Thyroid gland (tissue), 4 donors: ENCODE results near the gene YJEFN3. TPM values are rescaled to one million over a fixed set of nuclear protein-coding genes. Genes with fewer than 3 reads are reported as not detected.
A peak's percentile ranks its signal among the peaks of the same experiment; 100 is the strongest.

Source experiments
- DNase-seq, 2 donors: peaks; one replicate each; pipeline ENCODE4 v3.0.0-alpha.2; 2019
- H3K27ac ChIP-seq, 3 donors: fragments of 200-600 bp; sonication (generic); 1 replicate in 2 of 3; 2 replicates in 1 of 3; pipeline ENCODE4 v1.5.1; 2016 to 2019; ENCODE audit warnings: mild to moderate bottlenecking in 1 of 3, moderate library complexity in 1 of 3
- H3K27me3 ChIP-seq: fragments of 200-600 bp; sonication (generic); one replicate; pipeline ENCODE4 v1.5.1; 2019
- H3K36me3 ChIP-seq, 2 donors: fragments of 200-600 bp; sonication (generic); one replicate each; pipeline ENCODE4 v1.5.1; 2016 to 2019
- H3K4me1 ChIP-seq, 2 donors: fragments of 200-600 bp; sonication (generic); one replicate each; pipeline ENCODE4 v1.5.1; 2017 to 2019
- H3K4me3 ChIP-seq, 3 donors: fragments of 200-600 bp; sonication (generic); replicated peaks in 1 of 3; 1 replicate in 2 of 3; 2 replicates in 1 of 3; pipeline ENCODE4 v1.5.1; 2016; ENCODE audit warnings: mild to moderate bottlenecking in 1 of 3
- H3K9me3 ChIP-seq: fragments of 200-600 bp; sonication (generic); one replicate; pipeline ENCODE4 v1.5.1; 2017
- POLR2A ChIP-seq, 2 donors: fragments of 450-650 bp; IDR thresholded peaks; one replicate each; pipeline ENCODE4 v1.6.1; 2017; ENCODE audit warnings: antibody characterized with exemption in 2 of 2, mild to moderate bottlenecking in 2 of 2, moderate library complexity in 1 of 2
- WGBS, 2 donors: methylation state at CpG; one replicate each; pipeline ENCODE4 v1.1.5; 2017; 5-methylcytosine and 5-hydroxymethylcytosine counted together
- intact Hi-C: fragments of 100-400 bp; cut with DNase I; formaldehyde crosslinking; loops from one replicate; pipeline ENCODE4 v1.15.1; 2023
- total RNA-seq, 4 donors: library from RNA; depleted of rRNA; stranded (reverse); fragments of >200 nt; gene quantifications; one replicate each; pipeline ENCODE4 v1.2.3, GENCODE V29; 2016
- TF ChIP-seq, protein P1 (sequence below), 6 experiments: fragments of 200-600 bp in 3 of 6; fragments of 450-650 bp in 3 of 6; sonication (generic) in 3 of 6; IDR thresholded peaks; one replicate each; pipeline ENCODE4 v1.5.1; 2016 to 2019; ENCODE audit warnings: antibody characterized with exemption in 6 of 6, mild to moderate bottlenecking in 2 of 6, inconsistent platforms in 1 of 6, moderate library complexity in 1 of 6

Gene YJEFN3
- total RNA-seq, 4 donors from 2014 or later: 1.9 to 7.2 (median 2.6) TPM; not detected in 1

DNA sequence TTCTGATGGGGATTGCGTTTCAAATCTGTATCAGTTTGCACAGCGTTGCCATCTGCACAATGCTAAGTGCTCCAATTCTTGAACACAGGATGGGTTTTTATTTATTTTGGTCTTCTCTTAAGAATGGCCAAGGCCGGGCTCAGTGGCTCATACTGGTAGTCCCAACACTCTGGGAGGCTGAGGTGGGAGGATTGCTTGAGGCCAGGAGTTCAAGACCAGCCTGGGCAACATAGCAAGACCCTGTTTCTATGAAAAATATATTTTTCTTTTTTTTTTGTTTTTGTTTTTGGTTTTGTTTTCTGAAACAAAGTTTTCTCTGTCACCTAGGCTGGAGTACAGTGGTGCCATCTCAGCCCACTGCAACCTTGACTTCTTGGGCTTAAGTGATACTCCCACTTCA, 5.5 kb upstream of the YJEFN3 start:
- intact Hi-C loops: no loop called here
- H3K27me3 ChIP-seq: no peaks in the 10 kb centered on the region
- peaks cover 7% of the 10 kb centered on the region in 2 donors for H3K36me3 ChIP-seq

DNA sequence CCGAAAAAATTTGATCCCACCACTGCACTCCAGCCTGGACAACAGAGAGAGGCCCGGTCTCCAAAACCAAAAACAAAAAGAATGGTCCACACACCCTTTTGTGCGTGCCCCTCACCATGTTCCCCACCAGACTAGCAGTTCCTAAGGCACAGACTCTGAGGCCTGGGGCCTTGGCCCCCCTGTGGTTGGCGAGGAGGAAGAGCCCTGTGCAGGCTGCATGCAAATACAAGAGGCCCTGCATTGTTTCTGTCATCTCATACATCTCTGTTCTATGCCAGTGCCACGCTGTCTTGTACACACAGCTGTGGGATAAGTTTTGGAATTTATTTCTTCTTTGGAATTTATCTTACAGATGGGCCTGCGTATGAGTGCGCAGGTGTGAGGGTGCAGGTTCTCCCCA, 4.7 kb upstream of the YJEFN3 start:
- H3K27me3 ChIP-seq: no peaks in the 10 kb centered on the region
- H3K4me1 ChIP-seq: peaks cover 20 to 23% of the 10 kb centered on the region in 2 donors
- H3K36me3 ChIP-seq: peaks cover 7% of the 10 kb centered on the region in 2 donors
- no peak for DNase-seq
- 84 to 88% methylated on average over 7 of the region's 7 CpGs for WGBS, 2 donors
- no peaks in the 10 kb centered on the region for H3K9me3 ChIP-seq
- H3K4me3 ChIP-seq: no peak overlapping the region
- H3K27ac ChIP-seq: no peak overlapping the region
- intact Hi-C loops: no loop called here
- no peak for TF ChIP-seq POLR2A (IDR thresholded peaks at IDR 0.05)

More for the DNA sequence above, 5.5 kb upstream of the YJEFN3 start:
- H3K27ac ChIP-seq: no peak overlapping the region
- H3K4me1 ChIP-seq: peaks cover 20 to 24% of the 10 kb centered on the region in 2 donors
- DNase-seq: no peak
- WGBS, 2 donors: 85 to 89% methylated on average over 3 of the region's 3 CpGs
- H3K4me3 ChIP-seq: no peak overlapping the region
- no peak for TF ChIP-seq POLR2A (IDR thresholded peaks at IDR 0.05)
- TF ChIP-seq, protein P1, sequence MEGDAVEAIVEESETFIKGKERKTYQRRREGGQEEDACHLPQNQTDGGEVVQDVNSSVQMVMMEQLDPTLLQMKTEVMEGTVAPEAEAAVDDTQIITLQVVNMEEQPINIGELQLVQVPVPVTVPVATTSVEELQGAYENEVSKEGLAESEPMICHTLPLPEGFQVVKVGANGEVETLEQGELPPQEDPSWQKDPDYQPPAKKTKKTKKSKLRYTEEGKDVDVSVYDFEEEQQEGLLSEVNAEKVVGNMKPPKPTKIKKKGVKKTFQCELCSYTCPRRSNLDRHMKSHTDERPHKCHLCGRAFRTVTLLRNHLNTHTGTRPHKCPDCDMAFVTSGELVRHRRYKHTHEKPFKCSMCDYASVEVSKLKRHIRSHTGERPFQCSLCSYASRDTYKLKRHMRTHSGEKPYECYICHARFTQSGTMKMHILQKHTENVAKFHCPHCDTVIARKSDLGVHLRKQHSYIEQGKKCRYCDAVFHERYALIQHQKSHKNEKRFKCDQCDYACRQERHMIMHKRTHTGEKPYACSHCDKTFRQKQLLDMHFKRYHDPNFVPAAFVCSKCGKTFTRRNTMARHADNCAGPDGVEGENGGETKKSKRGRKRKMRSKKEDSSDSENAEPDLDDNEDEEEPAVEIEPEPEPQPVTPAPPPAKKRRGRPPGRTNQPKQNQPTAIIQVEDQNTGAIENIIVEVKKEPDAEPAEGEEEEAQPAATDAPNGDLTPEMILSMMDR (IDR thresholded peaks at IDR 0.05): no peak
- no peaks in the 10 kb centered on the region for H3K9me3 ChIP-seq

DNA sequence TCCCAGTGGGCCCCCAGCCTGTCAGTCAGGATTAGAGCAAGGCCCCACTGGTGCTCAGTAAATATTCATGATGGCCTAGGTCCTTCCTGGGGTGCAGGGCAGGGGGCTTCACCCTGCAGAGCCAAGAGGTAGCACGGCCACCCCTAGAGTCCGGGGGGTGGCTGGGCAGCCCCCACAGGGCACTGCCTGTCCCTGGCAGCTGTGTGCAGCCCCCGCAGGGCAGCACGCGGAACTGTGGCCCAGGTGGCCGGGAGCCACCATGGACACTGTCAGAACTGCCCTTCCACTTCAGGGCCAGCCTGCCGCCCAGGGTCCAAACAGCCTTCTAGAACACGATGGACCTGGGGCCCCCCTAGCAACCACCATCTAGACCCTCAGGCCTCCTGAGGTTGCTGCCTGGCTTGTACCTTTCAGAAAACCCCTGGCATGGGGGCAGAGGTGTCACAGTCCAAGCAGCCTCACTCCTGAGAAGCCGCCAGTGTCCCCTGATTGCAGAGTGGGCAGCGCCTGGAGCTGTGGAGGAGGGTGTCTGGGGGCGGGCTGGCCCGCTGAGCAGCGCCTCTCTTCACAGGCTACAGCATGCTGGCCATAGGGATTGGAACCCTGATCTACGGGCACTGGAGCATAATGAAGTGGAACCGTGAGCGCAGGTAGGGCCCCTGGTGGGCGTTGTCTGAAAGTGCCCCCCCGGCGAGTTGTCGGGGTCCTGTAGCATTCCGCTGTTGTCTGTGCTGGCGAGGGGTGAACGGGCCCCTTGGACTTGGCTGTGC, 2.9 kb upstream of the YJEFN3 start:
- TF ChIP-seq POLR2A (IDR thresholded peaks at IDR 0.05): no peak
- TF ChIP-seq, protein P1 (IDR thresholded peaks at IDR 0.05): no peak
- peak overlapping the region; percentile 63 to 83 (median 75) for H3K27ac ChIP-seq
- H3K27me3 ChIP-seq: no peaks in the 10 kb centered on the region
- H3K4me1 ChIP-seq: peaks cover 20 to 23% of the 10 kb centered on the region in 2 donors
- intact Hi-C loops: no loop called here
- 56 to 62% methylated on average over 8 to 10 of the region's 23 CpGs for WGBS, 2 donors
- no peaks in the 10 kb centered on the region for H3K9me3 ChIP-seq
- peaks cover 7% of the 10 kb centered on the region in 2 donors for H3K36me3 ChIP-seq
- DNase-seq: peak; percentile 63 to 64
- no peak overlapping the region for H3K4me3 ChIP-seq

DNA sequence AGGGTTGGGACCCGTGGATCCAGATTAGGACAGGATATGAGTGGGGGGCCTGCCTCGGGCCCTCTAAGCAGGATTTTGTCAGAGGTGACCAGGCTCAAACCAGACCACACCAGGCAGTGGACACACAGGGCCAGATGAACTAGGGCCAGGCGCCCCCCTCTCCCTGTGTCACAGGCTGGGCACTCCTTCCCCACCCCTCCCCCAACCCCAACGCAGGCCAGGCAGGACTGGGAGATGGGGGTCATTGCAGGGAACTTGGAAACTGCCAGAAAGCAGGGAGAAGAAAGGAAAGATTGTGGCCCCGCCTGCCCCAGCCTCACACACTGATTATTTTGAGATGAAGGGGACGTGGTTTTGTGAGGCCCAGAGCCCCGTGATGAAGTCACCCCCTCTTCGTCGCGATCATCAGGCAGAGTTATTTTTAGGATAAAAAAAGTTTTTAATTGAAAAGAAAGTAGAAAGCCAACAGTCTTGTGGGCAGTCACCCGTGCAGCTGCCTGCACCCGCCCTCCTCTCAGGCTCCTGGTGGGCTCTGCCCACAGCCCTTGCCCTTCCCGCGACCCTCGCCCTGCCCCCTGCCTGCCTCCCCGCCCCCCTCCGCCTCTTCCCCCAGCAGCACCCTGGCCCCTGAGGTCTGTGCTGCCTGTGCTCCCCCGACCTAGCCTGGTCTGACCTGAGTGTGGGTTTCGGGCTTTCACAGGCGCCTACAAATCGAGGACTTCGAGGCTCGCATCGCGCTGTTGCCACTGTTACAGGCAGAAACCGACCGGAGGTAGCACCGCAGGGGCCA, 1.9 kb upstream of the YJEFN3 start:
- intact Hi-C loops: no loop called here
- Histone ChIP-seq H3K4me1 (peaks cover 20 to 23% of the 10 kb centered on the region in 2 donors), H3K27ac (peak overlapping the region; percentile 63 to 83 (median 75)), H3K9me3 (no peaks in the 10 kb centered on the region), H3K27me3 (no peaks in the 10 kb centered on the region), H3K36me3 (peaks cover 7% of the 10 kb centered on the region in 2 donors), H3K4me3 (no peak overlapping the region)
- DNase-seq: peak; percentile 56 to 69
- WGBS, 2 donors: 47 to 66% methylated on average over 18 to 28 of the region's 28 CpGs
- TF ChIP-seq POLR2A (IDR thresholded peaks at IDR 0.05): no peak
- TF ChIP-seq, protein P1 (IDR thresholded peaks at IDR 0.05): no peak

DNA sequence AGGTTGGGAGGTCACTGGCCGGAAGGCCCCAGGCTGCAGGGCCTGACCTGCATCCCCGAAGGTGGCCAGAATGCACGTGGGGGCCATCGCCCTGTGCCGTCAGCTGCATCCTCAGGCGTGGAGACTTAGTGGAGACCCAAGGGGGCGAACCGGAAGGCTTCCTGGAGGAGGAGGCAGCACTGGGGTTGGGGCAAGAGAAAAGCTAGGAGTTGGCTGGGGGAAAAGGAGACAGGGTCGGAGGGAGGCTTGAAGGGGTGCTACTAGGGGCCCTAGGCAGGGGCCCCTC, 1.4 kb upstream of the YJEFN3 start:
- Histone ChIP-seq H3K4me1 (peaks cover 20 to 28% of the 10 kb centered on the region in 2 donors), H3K36me3 (peaks cover 7% of the 10 kb centered on the region in 2 donors)

More for the DNA sequence above, 1.4 kb upstream of the YJEFN3 start:
- Histone ChIP-seq H3K27me3 (no peaks in the 10 kb centered on the region), H3K4me3 (no peak overlapping the region), H3K27ac (peak overlapping the region; percentile 63 to 83 (median 75)), H3K9me3 (no peaks in the 10 kb centered on the region)
- WGBS, 2 donors: 95 to 96% methylated on average over 3 to 9 of the region's 9 CpGs
- no peak for TF ChIP-seq POLR2A (IDR thresholded peaks at IDR 0.05)
- TF ChIP-seq, protein P1 (IDR thresholded peaks at IDR 0.05): no peak
- intact Hi-C loops: no loop called here
- no peak for DNase-seq
